AG09319 (cell line): ENCODE measurements around the gene TINCR.
A peak's percentile ranks its signal among the peaks of the same experiment; 100 is the strongest.
"Not testable (repeated sequence)": the region's sequence is repeated elsewhere in the genome, so short reads cannot be mapped to it uniquely, and the experiment has no call there.

Source experiments
- DNase-seq: peaks from one replicate; pipeline ENCODE4 v3.0.0-alpha.2; 2010; ENCODE audit warnings: low read depth; ENCODE audit errors: extremely low read depth
- CTCF ChIP-seq: IDR thresholded peaks from 2 replicates; pipeline ENCODE4 v1.5.1; 2011; ENCODE audit warnings: low read depth, mild to moderate bottlenecking, inconsistent platforms, low read length, moderate library complexity

The TINCR gene

DNA sequence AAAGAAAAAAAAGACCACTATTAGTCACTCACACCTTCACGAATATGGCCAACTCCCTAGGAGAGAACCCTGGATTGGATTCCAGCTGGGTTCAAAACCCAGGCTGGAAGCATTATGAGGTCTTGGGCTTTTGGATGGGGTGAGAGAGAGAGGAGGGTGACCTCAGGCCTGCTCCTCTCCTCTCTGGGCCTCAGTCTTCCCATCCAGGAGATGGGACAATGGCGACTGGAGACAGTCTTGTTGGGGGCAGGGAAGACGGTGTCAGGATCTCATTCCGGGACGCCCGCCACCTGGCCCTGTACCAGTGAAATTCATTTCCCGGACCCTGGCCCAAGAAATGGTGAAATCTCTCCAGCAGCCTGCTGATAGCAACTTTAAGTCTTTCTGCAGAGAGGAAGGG, 26.3 kb downstream of the TINCR start:
- no peak for DNase-seq

DNA sequence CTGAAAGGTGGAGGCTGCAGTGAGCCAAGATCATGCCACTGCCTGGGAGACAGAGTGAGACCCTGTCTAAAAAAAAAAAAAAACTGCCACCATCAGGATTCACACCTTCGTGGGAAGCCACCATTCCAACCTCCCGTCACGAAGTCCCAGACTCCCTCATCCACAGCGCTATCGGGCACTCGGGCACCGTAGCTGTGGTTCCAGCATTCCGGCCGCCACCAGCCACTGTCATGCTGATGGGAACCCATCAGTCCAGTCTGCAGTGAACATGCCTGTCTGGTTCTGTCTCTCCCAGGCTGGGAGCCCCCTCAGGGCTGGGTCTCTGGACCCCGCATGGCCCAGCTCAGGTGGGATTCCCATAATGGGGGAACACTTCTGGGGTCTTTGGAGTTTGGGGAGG, 27.5 kb downstream of the TINCR start:
- TF ChIP-seq CTCF: no peak
- no peak for DNase-seq

More for the DNA sequence above, 26.3 kb downstream of the TINCR start:
- TF ChIP-seq CTCF: no peak

GRCh38 chr19:5537870-5538269, 29.9 kb downstream of the TINCR start:
- no peak for TF ChIP-seq CTCF
- no peak for DNase-seq

- DNase-seq: not testable (repeated sequence)
These were observed 30.7 kb downstream of the TINCR start for GRCh38 chr19:5536982-5537579.

- no peak for TF ChIP-seq CTCF
- DNase-seq: no peak
These were observed 31.3 kb downstream of the TINCR start for GRCh38 chr19:5536337-5536894.

GRCh38 chr19:5534787-5535586, 32.8 kb downstream of the TINCR start:
- TF ChIP-seq CTCF: peak; percentile 23
- DNase-seq: no peak

DNA sequence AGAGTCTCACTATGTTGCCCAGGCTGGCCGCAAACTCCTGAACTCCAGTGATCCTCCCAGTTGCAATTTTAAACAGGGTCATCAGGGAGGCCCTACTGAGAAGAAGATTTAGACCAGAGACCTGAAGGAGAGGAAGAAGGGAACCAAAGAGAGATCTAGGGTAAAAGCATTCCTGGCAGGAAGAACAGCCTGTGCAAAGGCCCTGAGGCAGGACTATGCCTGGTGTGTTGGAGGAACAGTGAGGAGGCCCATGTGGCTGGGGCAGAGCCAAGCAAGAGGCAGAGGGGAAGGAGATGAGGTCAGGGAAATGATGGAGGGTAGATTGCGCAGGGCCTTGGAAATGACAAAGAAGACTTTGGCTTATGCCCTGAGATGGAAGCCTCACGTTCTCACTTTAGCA, 34.5 kb downstream of the TINCR start:
- DNase-seq: no peak
- TF ChIP-seq CTCF: no peak

DNA sequence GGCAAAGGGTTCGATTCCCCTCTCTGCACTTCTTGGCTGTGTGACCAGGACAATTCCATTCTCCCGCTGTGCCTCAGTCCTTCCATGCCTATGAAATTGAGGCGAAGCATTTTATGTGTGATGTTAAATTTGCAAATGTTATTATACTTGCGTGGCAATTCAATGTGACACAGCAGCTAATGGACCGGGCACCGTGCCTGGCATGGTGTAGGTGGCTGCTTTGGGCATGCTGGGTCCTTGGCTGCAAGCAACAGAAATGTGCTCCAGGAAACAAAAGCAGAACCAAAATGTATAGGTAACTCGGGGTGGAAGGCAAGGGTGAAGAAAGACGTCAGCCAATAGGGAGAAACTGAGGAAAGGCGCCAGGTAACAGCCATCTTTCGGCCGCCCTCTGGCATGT, 37.1 kb downstream of the TINCR start:
- DNase-seq: no peak
- no peak for TF ChIP-seq CTCF
